Activated effector memory CD4-positive, alpha-beta T cell treated with anti-CD3 and anti-CD28 coated beads, Interleukin-2, amount 50 U/mL, for 16 hours (primary cell): ENCODE data around the gene TAMALIN.
A peak's percentile ranks its signal among the peaks of the same experiment; 100 is the strongest.

ENCODE experiments used
- DNase-seq: peaks from one replicate; pipeline ENCODE4 v3.0.0-alpha.2; 2020

The TAMALIN gene

DNA sequence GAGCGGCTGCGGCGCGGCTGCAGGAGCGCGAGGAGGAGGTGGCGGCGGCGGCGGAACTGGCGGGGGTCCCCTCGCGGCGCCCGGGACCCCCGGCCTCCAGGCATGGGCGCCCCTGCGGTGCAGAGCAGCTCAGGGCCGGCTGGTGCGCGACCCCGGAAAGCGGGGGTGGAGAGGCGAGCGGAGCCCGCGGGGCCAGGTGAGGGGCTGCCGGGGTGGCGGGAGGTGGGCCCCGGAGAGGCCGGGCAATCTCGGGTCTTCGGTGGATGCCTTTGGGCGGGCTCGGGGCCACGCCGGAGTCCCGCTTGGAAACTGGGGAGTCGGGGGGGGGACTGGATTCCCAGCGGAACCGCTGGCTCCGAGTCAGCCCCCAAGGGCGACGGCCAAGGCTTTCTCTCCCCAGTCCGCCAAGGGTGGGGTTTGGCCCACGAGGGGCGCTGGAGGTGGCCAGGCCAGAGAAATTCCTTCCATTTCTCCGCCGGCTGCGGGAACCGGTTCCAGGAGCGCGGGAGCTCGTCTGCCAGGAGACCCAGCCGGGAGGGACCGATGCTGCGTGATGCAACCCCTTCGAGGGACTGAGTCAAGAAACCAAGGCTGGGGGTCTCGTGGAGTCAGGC is 30.6 kb downstream of the TAMALIN start:
- peak; percentile 73 for DNase-seq

DNA sequence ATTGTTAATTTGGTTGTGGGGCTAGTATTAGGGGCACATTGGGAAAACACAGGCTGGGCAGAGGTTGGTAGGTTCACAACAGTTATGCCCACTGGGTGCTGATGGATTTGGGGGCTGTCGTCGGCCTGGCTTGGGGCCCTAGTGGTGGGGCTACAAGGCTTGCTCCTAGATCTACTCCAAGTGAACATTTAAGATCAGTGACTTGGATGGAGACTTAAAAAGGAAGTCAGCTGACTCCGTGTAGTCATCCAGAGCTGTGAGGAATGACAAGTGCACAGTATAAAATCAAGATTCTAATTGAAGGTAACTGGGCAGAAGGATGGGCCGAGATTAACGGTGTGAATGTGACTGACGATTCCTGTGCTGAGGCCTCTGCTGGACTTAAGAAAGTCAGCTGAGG is 31.7 kb downstream of the TAMALIN start:
- no peak for DNase-seq

DNA sequence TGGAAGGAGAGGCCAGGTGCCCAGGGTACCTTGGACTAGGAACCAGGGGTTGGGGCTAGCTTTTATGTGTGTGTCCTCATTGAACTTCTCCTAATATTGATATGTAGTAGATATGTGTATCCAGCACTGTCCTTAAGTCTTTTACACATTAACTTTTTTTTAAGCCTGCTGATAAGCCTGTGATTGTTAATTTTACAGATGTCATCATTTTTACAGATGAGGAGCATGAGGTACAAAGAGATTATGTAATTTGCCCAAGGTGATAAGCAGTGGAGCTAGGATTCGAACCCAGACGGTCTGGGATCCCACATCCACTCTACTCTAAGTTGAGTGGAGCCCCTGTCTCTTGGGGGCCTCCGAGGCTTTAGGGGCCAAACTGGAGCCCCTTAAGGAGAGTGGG is 34.3 kb downstream of the TAMALIN start:
- no peak for DNase-seq

DNA sequence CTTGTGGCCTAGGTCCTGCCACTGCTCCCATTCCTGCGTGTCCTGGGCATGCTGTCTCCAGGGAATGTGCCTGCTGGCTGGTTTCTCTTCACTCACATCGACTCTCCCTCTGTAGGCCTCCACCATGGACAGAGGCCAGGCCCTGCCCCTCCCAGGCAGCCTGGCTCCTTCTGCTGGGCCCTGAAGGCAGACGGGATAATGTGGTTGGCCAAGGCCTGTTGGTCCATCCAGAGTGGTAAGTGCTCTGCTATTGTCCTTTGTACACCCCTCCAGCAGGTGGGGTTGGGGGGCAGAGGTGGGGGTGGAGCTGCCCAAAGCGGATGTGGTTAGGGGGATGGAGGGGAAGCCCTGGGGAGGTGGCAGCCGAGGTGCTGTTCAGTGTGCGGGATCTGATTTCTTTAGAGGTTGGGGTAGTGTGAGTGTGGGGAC is 35.0 kb downstream of the TAMALIN start:
- peak; percentile 76 for DNase-seq

DNA sequence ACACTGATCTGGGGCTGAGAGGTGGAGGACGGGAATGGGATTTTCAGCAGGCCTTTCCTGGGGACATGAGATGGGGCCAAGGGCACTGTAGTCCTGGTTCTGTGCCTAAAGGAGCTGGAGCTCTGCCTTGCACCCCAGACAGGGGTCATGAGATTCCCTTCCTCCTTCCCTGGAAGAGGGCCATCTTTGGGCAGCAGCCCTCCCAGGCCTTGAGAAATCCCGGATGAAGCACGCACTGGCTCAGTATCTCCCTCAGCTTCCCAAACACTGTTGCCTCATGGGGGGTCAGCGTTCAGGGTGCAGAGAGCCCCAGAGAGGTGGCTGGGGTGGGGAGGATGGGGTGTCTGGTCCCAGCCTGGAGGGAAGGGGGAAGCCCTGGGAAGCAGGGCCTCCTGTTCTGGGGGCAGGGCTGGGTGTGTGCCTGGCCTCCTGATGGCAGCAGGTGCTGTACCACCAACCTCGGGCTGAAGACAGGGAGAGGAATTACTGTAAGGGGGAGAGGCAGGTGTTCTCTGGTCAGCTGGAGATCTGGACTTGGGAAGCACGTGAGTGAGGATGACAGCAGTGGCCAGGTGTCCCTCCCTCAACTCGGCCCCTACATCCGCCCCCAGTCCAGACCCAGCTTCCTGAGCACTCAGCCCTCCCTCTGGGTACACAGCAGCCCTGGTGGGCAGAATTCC is 36.1 kb downstream of the TAMALIN start:
- DNase-seq = no peak

DNA sequence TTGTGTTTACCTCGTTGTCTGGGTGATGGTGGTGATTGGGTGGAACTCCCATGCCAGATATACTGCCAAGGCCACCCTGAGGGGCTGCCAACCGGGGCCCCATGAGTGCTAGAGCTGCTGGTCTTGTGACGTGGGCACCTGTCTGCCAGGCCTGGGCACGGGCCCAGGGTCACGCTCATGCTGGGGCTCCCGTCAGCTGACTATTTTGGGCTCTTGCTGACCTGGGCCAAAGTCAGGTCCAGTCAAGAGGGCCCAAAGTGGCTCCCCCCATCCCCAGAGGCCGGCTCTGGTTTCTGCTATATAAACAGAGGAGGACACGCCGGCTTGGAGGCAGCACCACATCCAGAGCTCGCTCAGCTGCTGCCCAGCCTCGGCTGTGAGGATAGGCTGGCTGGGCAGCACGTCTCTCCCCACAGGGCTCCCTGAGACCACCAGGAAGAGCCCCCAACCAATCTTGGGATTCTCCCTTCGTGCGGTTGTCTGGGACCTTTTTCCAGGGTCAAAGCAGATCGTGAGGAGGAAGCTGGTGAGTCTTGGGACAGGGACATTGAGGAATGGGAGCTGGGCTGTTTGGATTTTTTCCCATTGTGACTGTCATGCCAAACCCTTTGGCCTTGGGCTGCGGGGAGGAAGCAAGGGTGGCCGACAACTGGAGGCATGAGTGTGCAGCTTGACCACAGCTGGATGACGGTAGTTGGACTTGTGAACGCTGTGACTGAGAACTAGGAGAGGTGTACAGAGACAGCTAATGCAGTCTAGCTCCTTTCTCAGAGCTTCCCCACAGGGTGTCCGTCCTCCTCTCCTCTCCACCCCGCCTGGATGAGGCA is 36.9 kb downstream of the TAMALIN start:
- no peak for DNase-seq

DNA sequence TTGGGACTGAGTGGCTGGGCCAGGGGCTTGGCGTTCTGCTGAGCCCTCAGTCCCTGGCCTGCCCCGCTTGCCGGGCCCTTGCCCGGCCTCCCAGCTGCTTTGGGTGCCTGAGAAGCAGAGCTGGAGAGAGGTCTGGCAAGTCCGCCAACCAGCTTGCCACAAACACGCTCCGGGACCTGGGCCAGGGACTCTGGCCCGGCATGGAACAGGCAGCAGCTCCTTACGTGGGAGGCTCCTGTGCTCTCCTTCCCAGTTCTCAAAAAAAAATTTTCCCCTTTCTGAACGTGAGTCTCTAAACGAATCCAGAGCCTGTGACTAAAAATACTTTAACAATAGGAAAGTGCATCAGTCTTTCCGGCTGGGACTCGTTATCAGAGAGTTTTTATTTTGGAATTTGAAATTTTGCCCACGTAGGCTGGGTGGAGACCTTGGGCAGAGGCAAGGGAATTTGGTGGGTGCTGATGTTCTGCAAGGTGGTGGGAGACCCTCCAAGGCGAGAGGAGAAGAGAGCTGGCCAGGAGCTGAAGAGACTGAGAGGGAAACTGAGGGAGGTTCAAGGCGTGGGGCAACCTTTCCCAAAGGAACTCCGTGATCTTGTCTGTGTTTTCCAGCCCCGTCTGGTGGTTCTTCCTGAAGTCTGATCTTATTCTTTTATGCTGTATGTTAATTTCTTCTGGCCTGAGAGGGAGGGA is 37.7 kb downstream of the TAMALIN start:
- DNase-seq = no peak

DNA sequence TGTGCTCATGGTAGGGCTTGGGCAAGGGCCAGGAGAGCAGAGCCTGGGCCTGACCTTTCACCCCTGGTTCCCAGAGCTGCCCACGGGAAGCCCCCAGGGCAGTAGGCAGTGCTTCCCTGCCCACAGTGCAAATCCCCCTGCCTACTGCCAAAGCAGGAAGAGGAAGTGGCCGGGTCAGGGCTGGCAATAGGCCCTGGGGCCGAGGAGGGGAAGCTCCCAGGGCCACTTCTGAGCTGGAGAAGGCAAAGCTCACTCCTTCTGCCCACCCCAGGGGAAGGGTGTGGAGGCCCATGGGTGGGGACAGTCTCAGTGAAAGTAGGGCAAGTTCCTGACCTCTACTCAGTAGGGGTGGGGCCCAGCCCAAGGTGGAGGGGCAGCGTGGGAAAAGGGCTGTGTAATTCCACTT is 39.1 kb downstream of the TAMALIN start:
- no peak for DNase-seq

DNA sequence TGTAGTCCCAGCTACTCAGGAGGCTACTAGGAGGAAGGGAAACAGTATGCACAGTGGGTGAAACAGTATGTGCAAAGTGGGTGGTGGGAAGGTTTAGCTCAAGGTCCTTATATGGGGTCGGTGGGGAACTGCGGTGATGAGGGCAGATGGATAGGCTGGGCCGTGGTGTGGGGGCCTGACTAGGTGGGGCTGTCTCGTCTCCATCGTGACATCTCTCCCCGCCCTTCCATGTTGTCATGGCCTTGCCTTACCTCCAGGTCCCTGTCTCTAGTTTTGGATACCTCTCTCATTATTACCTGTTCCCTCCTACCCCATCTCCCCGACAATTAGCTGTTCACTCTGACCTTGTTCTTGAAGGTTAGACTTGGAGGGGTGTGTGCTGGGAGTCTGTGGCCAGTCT is 40.1 kb downstream of the TAMALIN start:
- no peak for DNase-seq

DNA sequence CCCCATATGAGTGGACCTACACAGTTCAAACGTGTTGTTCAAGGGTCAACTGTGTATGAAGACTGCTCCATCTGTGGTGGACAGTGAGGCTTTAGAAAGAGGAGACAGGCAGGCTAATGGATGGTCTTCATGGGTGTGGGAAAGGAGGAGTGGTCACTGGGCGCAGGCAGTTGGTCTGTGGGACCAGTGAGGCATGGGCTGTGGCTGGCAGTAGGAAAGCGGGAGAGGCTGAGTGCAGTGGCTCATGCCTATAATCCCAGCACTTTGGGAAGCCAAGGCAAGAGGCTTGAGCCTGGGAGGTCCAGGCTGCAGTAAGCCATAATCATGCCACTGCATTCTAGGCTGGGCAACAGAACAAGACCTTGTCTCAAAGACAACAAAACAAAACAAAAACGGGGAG is 42.5 kb downstream of the TAMALIN start:
- DNase-seq = no peak

DNA sequence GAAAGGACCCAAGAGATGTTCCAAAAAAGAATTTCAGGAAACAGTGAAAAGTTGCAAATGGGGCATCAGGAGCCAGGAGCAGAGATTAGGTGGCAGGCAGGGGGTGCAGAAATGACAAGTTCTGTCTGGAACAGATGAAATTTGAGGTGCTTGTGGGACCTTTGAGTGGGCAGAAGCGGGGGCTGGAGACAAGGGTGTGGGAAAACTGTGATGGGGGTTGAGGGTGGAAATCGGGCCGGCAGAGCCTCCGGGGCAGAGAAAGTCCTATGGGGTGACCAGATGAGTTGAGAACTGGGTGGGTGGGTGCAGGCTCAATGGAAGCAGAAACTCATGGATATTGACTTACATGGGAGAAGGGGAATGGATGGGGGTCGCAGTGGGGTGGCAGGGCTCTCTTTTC is 42.9 kb downstream of the TAMALIN start:
- no peak for DNase-seq

DNA sequence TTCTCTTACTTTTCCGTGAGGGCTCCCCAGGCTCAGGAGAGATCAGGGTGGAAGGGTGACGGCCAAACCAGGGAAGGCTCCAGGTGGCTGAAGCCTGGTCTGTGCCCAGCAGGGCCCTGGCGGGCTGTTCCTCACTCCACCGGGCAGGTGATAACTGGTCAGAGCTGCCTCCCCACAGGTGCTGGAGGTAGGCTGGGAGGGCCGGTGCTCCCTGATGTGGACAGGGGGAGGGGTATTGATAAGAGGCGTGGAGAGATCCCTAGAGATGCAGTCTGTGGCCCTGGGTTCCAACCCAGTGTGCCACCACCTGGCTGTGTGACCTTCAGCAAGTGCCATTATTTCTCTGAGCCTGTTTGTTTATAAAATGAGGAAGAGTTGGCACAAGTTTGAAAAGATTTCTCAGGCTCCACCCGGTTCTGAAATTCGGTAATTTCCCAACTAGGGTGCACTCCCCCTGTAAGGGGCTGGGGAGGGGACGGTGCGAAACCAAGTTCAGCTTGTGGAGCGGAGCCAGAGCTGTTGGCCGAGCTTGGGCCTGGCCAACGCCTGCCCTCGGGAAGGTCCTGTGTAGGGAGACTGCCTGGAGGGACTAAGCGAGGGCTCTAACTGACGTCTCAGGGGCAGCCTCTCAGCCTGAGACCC is 43.5 kb downstream of the TAMALIN start:
- no peak for DNase-seq

DNA sequence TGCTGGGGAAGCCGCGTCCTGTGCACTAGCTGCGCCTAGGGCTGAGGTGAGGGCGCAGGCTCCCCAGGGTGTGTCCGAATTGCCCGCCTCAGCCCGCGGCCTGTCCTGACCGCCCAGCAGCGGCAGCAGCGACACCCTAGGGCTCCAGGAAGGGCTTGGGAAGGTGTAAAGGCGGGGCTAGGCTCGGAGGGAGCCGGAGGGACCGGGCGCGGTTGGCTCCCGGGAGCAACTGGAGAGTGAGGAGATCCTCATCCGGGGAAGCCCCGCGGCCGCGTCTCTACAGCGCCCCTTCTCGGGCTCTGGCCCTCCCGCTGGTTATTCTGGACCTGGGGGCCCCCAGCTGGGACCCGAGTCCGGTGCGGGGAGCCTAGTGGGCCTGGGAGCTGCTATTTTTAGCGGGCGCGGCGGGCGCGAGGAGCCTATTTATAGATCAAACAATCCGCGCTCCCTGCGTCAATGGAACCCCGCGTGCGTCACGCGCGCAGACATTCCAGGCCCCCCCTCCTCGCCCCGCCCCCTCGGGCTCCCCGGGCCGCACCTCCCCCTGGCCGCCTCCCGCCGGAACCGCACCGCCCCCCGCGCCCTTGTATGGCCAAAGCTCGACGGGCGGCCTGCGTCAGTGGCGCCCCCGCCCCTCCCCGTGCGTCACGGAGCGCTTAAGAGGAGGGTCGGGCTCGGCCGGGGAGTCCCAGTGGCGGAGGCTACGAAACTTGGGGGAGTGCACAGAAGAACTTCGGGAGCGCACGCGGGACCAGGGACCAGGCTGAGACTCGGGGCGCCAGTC is 44.2 kb downstream of the TAMALIN start, which contains the start of gene NR4A1:
Gene NR4A1 (plus strand): TSS at position 685 of the 784 bp plus-strand sequence. CDS start 2,887 bp downstream, outside the sequence.
- peak; percentile 100 for DNase-seq

DNA sequence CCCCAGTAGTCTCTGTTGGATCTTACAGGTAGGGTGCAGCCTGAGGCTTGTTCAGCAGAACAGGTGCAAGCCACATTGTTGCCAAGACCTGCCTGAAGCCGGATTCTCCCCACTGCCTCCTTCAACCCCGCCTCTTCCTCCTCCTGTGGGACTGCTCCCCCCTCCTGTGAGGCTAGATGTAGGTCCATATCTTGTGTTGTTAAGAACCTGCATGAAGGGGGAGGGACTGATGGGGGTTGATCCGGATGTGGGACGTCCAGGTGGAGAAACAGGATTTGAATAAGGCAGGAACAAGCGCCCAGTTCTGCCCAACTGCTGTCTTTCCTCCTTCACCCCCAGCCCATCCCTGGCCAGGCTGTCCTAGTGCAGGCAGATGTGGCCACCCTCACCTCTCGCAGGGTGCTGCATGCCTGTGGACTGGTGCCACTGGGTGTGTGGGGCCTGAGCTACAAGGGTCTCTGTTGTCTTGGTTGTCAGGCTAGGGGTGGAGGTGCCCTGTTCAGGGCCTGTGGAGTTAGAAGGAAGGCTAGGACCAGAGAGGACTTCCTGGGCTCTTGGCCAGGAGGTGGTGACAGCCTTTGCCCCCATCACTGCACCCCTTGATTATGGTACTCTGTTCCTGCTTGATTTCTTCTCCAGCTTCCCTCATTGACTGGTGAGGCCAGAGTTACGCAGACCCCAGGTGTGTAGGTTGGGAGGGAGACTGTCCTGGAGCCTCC is 45.9 kb downstream of the TAMALIN start:
- DNase-seq = peak; percentile 75

DNA sequence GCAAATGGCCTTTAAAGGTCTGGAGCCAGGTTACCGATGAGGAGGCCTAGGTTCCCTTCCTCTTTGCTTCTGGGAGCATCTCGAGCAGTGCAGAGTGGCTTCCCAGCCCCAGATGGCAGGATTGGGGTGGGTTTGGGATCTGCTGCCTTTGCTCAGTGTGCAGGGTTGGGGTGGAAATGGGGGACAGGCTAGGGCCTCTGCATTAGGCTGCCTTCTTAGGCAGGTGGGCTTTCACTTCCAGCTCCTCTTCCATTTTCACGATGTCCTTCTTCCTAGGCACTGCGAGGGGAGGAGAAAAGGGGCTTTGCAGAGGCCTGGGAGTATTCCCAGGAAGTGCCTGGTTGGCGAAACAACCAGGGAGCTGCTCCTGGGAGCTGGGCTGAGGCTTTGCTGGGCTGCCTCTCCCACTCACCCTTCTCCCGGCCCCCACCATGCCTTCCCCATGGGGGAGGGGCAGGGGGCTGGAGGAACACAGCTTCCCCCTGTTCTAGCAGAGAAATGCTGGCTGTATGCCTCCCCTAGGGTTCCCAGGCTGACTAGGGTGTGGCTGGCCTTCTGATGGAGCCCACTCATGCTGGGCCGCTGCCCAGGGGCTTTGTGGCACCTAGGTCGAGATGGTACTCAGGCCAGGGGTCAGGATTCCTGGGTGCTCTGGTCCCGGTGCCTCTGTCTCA is 46.9 kb downstream of the TAMALIN start:
- DNase-seq = no peak

DNA sequence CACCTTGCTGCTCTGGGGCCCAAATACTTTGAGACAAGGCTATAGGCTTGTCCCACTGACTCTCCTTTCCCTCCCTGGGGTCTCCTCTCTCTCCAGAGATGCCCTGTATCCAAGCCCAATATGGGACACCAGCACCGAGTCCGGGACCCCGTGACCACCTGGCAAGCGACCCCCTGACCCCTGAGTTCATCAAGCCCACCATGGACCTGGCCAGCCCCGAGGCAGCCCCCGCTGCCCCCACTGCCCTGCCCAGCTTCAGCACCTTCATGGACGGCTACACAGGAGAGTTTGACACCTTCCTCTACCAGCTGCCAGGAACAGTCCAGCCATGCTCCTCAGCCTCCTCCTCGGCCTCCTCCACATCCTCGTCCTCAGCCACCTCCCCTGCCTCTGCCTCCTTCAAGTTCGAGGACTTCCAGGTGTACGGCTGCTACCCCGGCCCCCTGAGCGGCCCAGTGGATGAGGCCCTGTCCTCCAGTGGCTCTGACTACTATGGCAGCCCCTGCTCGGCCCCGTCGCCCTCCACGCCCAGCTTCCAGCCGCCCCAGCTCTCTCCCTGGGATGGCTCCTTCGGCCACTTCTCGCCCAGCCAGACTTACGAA is 47.6 kb downstream of the TAMALIN start:
- DNase-seq = no peak

DNA sequence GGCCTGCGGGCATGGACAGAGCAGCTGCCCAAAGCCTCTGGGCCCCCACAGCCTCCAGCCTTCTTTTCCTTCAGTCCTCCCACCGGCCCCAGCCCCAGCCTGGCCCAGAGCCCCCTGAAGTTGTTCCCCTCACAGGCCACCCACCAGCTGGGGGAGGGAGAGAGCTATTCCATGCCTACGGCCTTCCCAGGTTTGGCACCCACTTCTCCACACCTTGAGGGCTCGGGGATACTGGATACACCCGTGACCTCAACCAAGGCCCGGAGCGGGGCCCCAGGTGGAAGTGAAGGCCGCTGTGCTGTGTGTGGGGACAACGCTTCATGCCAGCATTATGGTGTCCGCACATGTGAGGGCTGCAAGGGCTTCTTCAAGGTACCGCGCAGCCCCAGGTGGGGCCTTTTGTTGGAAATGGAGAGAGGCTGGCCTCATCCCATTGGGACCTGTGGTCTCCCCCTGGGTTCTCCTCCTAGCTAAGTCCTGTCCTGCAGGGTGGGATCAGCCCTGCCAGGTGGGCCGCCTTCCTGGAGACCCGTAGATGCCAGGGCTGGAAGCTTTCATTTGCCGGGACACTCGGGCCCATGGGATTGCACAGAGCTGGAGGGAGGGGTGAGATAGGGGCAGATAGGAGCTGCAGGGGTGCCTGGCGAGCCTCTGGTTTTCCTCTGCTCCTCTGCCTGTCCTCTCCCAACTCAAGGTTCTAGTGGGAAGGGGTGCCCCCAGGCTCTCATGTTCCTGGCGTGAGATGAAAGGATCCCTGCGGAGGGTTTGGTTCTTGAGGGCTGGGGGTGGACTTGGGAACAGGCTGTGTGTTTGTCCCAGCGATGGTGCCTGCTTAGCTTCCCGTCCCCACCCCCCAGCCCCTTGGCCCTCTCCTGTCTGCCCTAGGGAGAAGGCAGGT is 48.3 kb downstream of the TAMALIN start:
- peak; percentile 68 for DNase-seq

DNA sequence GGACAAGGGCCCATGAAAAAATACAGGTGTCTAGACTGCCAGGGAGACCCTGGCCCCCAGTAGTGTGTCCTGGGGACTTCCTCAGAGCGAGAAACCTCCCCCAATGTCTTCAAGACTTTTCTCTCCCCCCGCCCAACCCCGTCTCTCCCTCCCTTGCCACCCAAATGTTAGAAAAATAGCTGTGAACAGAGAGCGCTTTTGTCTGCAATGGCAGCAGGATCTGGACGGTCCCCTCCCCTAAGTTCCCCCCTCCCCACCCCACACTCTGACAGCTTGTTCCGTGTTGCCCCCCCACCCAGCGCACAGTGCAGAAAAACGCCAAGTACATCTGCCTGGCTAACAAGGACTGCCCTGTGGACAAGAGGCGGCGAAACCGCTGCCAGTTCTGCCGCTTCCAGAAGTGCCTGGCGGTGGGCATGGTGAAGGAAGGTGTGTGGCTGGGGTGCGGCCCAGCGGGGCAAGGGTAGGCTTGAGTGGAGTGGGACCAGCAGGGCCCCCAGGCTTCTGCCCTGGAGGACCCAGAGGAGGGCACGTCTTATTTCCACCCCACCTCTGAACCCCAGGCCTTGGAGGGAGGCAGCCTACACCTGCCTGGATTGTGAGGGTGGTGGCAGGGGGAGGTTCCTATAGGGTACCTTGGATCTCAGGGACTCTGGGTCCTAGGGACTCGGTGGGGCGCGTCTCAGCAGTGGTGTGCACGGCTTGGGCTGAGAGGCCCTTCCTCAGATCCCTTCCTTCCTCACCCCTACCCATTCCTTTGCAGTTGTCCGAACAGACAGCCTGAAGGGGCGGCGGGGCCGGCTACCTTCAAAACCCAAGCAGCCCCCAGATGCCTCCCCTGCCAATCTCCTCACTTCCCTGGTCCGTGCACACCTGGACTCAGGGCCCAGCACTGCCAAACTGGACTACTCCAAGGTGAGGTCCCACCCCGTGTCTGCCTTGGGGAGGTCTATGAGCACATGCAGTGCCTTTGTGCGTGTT is 49.3 kb downstream of the TAMALIN start:
- no peak for DNase-seq
